HL-60 (cell line): ENCODE data around the gene KCNJ6.
"Not testable (repeated sequence)": the region's sequence is repeated elsewhere in the genome, so short reads cannot be mapped to it uniquely, and the experiment has no call there.

Experiments
- CTCF ChIP-seq: IDR thresholded peaks from one replicate; pipeline ENCODE4 v1.5.1; 2011; ENCODE audit warnings: low read length, control low read depth, inconsistent platforms; ENCODE audit not compliant: insufficient read depth
- GABPA ChIP-seq: IDR thresholded peaks from 2 replicates; pipeline ENCODE4 v1.6.1; 2012; ENCODE audit warnings: low read depth
- POLR2AphosphoS5 ChIP-seq: IDR thresholded peaks from 2 replicates; pipeline ENCODE4 v1.6.1; 2012; ENCODE audit warnings: low read depth
- REST ChIP-seq: IDR thresholded peaks from 2 replicates; pipeline ENCODE4 v1.6.1; 2012; ENCODE audit warnings: low read depth; ENCODE audit not compliant: insufficient replicate concordance
- SPI1 ChIP-seq: IDR thresholded peaks from 2 replicates; pipeline ENCODE4 v1.6.1; 2012; ENCODE audit warnings: low read depth, mild to moderate bottlenecking, borderline replicate concordance

GRCh38 chr21:37662227-37662626, 254.0 kb downstream of the KCNJ6 start:
- TF ChIP-seq CTCF, POLR2AphosphoS5, REST, SPI1, GABPA: not testable (repeated sequence)
